NCI-H1417 treated with DMSO at 0.1 percent for 48 hours (cell line): ENCODE data around the gene BEND5.

Experiments used
- DNase-seq: peaks from one replicate; lab custom pipeline; 2025; lab: John Stamatoyannopoulos, UW

BEND5 gene

DNA sequence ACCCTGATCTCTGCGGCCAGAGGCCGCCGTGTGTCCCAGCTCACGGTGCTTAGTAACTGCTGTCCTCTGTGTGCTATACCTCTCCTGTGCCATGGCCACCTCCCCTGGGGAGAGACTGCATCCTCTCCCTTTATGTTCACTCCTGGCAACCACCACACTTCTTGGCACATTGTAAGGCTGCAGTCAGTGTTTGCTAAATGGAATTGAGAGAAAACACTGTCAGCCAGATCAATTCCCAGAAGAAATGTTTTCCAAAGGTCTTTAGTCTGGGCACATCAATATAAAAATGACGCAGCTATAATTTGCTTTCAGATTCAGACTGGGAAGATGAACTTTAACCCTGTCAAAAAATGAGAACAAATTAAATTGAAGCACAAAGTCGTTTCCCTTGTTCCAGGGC, 96.8 kb downstream of the BEND5 start:
- no peak for DNase-seq

DNA sequence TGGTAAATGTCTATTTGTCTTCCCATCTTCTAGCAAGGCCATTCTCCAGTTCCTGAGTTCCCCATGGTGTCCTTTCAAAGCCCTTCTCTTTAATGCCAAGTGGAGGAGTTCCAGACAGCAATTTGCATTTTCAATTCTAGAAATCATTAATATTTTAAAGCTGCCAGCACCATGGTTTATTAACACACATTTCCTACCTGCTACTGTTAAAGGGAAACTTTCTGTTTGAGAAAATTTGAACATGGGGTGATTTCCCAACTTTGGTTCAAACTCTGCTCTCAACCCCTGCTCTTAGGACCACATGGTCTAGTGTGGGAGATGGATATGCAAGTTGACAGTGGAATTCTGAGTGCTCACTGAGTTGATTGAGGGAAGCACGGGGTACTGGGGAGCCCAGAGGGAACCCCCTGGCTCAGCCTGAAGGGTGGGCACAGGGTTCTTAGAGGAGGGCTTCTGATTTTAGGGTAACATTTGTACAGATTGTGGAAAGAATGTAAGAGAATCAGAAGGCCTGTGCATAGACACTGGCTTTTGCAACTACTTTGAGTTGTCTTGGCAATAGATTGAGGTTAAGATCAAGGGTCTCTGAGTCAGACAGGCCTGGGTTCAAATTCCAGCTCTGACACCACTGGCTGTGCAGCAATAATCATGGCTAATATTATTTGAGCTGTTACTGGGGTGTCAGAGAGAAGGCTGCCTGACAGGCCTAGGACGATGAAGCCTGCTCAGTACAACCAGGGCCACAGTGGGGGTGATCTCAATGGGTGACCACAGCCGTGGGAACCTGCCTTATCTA, 97.8 kb downstream of the BEND5 start:
- DNase-seq, result no peak
